HepG2 (cell line): ENCODE data around the gene CCT6A. TPM values are rescaled to one million over a fixed set of nuclear protein-coding genes. Genes with fewer than 3 reads are reported as not detected.

Experiments
- CCDC6 ChIP-seq: sonication (generic); formaldehyde crosslinking; IDR thresholded peaks from 2 replicates; pipeline ENCODE4 v1.8.1; 2022; ENCODE audit warnings: mild to moderate bottlenecking, missing genetic modification reagents, moderate library complexity
- CENPX ChIP-seq: sonication (generic); formaldehyde crosslinking; IDR thresholded peaks from 2 replicates; pipeline ENCODE4 v1.9.0; 2021; ENCODE audit warnings: mild to moderate bottlenecking, missing genetic modification reagents, moderate library complexity
- FOXC1 ChIP-seq: sonication (generic); formaldehyde crosslinking; IDR thresholded peaks from 2 replicates; pipeline ENCODE4 v1.8.0; 2022; ENCODE audit warnings: mild to moderate bottlenecking, missing genetic modification reagents, borderline replicate concordance
- PCBP2 ChIP-seq: fragments of 200-400 bp; formaldehyde crosslinking; optimal IDR thresholded peaks from 2 replicates; pipeline ENCODE3; 2018; ENCODE audit warnings: low read length, low read depth; ENCODE audit not compliant: poor library complexity, severe bottlenecking
- SKIL ChIP-seq: sonication (generic); formaldehyde crosslinking; IDR thresholded peaks from 2 replicates; pipeline ENCODE4 v1.8.0; 2022; ENCODE audit warnings: missing genetic modification reagents, mild to moderate bottlenecking, moderate library complexity, borderline replicate concordance
- ZFYVE20 ChIP-seq: sonication (generic); formaldehyde crosslinking; IDR thresholded peaks from 2 replicates; pipeline ENCODE4 v1.8.0; 2023; ENCODE audit warnings: low read depth, mild to moderate bottlenecking, moderate library complexity, missing genetic modification reagents, borderline replicate concordance
- ZNF333 ChIP-seq: sonication (generic); formaldehyde crosslinking; IDR thresholded peaks from 2 replicates; pipeline ENCODE4 v1.4.0; 2020; ENCODE audit warnings: mild to moderate bottlenecking, missing genetic modification reagents, borderline replicate concordance
- ZNF512 ChIP-seq: sonication (generic); formaldehyde crosslinking; IDR thresholded peaks from 2 replicates; pipeline ENCODE4 v1.4.0; 2020; ENCODE audit warnings: mild to moderate bottlenecking, missing genetic modification reagents
- ZNF607 ChIP-seq: sonication (generic); formaldehyde crosslinking; IDR thresholded peaks from 2 replicates; pipeline ENCODE4 v1.5.1; 2020; ENCODE audit warnings: missing genetic modification reagents, mild to moderate bottlenecking, borderline replicate concordance
- ZNF652 ChIP-seq: IDR thresholded peaks from 2 replicates; pipeline ENCODE4 v1.6.1; 2016; ENCODE audit warnings: low read depth, borderline replicate concordance
- ZNF780A ChIP-seq: sonication (generic); formaldehyde crosslinking; IDR thresholded peaks from 2 replicates; pipeline ENCODE4 v1.8.0; 2022; ENCODE audit warnings: mild to moderate bottlenecking, missing genetic modification reagents, moderate library complexity
- ZSCAN12 ChIP-seq: sonication (generic); formaldehyde crosslinking; IDR thresholded peaks from 2 replicates; pipeline ENCODE4 v1.9.0; 2021; ENCODE audit warnings: mild to moderate bottlenecking, missing genetic modification reagents
- polyA plus RNA-seq, 8 experiments: library from polyadenylated mRNA; depleted of rRNA in 3 of 8; stranded (reverse) in 7 of 8; unstranded in 1 of 8; fragments of >200 nt; fragmentation: Illumina TruSeq in 4 of 8; extraction: Trizol in 4 of 8; gene quantifications; 2 replicates each; pipeline versions ENCODE4 v1.2.1 to v1.2.3, GENCODE V29; 2011 to 2016; ENCODE audit warnings: low read depth in 4 of 8, missing spikeins in 1 of 8, mixed read lengths in 1 of 8; ENCODE audit not compliant: insufficient read depth in 1 of 8
- total RNA-seq, 5 experiments: library from RNA; depleted of rRNA; stranded (reverse); fragments of >200 nt; fragmentation: Illumina TruSeq; extraction: Trizol; gene quantifications; 2 replicates each; pipeline ENCODE4 v1.2.3, GENCODE V29; 2016; ENCODE audit warnings: low read depth in 1 of 5
- TF ChIP-seq, protein P1 (sequence below): IDR thresholded peaks from 2 replicates; pipeline ENCODE4 v1.6.1; 2016; ENCODE audit warnings: missing compliant biosample characterization, missing genetic modification reagents, borderline replicate concordance
- TF ChIP-seq, protein P2 (sequence below): sonication (generic); formaldehyde crosslinking; IDR thresholded peaks from 2 replicates; pipeline ENCODE4 v1.4.0; 2020; ENCODE audit warnings: missing genetic modification reagents, low read depth, mild to moderate bottlenecking, borderline replicate concordance
- TF ChIP-seq, protein P3 (sequence below): sonication (generic); formaldehyde crosslinking; IDR thresholded peaks from 2 replicates; pipeline ENCODE4 v1.4.0; 2020; ENCODE audit warnings: missing genetic modification reagents, borderline replicate concordance

The CCT6A gene
- total and polyA plus RNA-seq, 2 of the 13 experiments (the other 11 are each of a cell fraction or from before 2014, with no cell fraction given), result 219 to 292 TPM

DNA sequence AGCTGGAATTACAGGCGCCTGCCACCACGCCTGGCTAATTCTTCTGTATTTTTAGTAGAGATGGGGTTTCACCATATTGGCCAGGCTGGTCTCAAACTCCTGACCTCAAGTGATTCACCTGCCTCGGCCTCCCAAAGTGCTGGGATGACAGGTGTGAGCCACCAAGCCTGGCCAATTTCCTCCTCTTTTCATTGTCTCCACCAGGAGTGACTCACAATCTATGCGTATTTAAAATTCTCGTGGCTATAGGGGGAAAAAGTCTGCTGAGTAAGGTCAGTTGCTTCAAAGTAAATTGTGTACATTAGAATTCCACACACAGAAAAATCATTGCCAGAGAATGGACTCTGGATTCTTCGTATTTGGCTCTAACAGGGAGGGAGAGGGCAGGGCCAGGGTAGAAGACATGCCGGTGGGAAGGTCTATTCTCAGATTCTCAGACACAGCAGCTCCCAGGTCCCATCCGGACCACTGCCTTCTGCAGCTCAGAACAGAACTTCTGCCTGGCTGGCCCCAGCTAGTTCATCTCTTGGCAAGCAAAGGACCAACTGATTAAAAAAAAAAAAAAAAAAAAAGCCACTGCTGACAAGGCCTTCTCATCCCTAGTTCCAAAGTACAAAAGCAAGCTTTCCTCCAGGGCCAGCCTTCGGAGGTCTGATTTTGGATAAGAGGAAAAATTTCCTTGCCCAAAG, 22.5 kb upstream of the CCT6A start (continued):
- TF ChIP-seq ZNF652 (CRISPR knock-in tag) (no peak), PCBP2 (no peak), FOXC1 (no peak), ZNF512 (CRISPR knock-in tag) (no peak), ZNF333 (CRISPR knock-in tag) (no peak), CCDC6 (CRISPR knock-in tag) (no peak), CENPX (no peak), ZNF607 (CRISPR knock-in tag) (no peak; the same call in 1 of the 2 replicates), ZFYVE20 (CRISPR knock-in tag) (no peak), SKIL (CRISPR knock-in tag) (no peak), ZNF780A (CRISPR knock-in tag) (no peak), ZSCAN12 (CRISPR knock-in tag) (no peak)
- TF ChIP-seq, protein P1, sequence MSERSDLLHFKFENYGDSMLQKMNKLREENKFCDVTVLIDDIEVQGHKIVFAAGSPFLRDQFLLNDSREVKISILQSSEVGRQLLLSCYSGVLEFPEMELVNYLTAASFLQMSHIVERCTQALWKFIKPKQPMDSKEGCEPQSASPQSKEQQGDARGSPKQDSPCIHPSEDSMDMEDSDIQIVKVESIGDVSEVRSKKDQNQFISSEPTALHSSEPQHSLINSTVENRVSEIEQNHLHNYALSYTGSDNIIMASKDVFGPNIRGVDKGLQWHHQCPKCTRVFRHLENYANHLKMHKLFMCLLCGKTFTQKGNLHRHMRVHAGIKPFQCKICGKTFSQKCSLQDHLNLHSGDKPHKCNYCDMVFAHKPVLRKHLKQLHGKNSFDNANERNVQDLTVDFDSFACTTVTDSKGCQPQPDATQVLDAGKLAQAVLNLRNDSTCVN (CRISPR knock-in tag), result no peak
- TF ChIP-seq, protein P2, sequence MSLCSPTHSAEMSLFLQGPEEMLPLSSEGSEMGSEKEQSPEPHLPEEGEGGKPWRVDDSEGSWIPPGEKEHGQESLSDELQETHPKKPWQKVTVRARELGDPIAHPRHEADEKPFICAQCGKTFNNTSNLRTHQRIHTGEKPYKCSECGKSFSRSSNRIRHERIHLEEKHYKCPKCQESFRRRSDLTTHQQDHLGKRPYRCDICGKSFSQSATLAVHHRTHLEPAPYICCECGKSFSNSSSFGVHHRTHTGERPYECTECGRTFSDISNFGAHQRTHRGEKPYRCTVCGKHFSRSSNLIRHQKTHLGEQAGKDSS, result no peak
- TF ChIP-seq, protein P3, sequence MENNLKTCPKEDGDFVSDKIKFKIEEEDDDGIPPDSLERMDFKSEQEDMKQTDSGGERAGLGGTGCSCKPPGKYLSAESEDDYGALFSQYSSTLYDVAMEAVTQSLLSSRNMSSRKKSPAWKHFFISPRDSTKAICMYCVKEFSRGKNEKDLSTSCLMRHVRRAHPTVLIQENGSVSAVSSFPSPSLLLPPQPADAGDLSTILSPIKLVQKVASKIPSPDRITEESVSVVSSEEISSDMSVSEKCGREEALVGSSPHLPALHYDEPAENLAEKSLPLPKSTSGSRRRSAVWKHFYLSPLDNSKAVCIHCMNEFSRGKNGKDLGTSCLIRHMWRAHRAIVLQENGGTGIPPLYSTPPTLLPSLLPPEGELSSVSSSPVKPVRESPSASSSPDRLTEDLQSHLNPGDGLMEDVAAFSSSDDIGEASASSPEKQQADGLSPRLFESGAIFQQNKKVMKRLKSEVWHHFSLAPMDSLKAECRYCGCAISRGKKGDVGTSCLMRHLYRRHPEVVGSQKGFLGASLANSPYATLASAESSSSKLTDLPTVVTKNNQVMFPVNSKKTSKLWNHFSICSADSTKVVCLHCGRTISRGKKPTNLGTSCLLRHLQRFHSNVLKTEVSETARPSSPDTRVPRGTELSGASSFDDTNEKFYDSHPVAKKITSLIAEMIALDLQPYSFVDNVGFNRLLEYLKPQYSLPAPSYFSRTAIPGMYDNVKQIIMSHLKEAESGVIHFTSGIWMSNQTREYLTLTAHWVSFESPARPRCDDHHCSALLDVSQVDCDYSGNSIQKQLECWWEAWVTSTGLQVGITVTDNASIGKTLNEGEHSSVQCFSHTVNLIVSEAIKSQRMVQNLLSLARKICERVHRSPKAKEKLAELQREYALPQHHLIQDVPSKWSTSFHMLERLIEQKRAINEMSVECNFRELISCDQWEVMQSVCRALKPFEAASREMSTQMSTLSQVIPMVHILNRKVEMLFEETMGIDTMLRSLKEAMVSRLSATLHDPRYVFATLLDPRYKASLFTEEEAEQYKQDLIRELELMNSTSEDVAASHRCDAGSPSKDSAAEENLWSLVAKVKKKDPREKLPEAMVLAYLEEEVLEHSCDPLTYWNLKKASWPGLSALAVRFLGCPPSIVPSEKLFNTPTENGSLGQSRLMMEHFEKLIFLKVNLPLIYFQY (CRISPR knock-in tag), result no peak
